Central memory CD8-positive, alpha-beta T cell (primary cell): ENCODE results near the gene COL23A1.

Source experiments
- ATAC-seq: fragments of 150-1000 bp; cut with Tn5 transposase; replicated peaks from 2 replicates; pipeline ENCODE4 v1.10.0; 2022; ENCODE audit warnings: mild to moderate bottlenecking, moderate FRiP score, moderate number of reproducible peaks; ENCODE audit not compliant: poor library complexity, severe bottlenecking; ENCODE audit errors: extremely low read depth
- DNase-seq, 2 donors: peaks; one replicate each; pipeline ENCODE4 v3.0.0; 2021; ENCODE audit warnings: low spot score in 2 of 2
- H3K27ac Mint-ChIP-seq: one replicate; pipeline ENCODE4 v1.8.0; 2022; ENCODE audit warnings: low read depth, mild to moderate bottlenecking, moderate library complexity, mixed read lengths
- H3K27me3 Mint-ChIP-seq: one replicate; pipeline ENCODE4 v1.8.0; 2022; ENCODE audit warnings: mixed read lengths
- H3K36me3 Mint-ChIP-seq: one replicate; pipeline ENCODE4 v1.8.0; 2022; ENCODE audit warnings: mild to moderate bottlenecking, moderate library complexity, mixed read lengths; ENCODE audit not compliant: insufficient read depth
- H3K4me1 Mint-ChIP-seq: one replicate; pipeline ENCODE4 v1.8.0; 2022; ENCODE audit warnings: mixed read lengths
- H3K4me3 Mint-ChIP-seq: one replicate; pipeline ENCODE4 v1.8.0; 2022; ENCODE audit warnings: mild to moderate bottlenecking, moderate library complexity, mixed read lengths
- H3K9me3 Mint-ChIP-seq: one replicate; pipeline ENCODE4 v1.8.0; 2022; ENCODE audit warnings: mixed read lengths

Gene COL23A1

DNA sequence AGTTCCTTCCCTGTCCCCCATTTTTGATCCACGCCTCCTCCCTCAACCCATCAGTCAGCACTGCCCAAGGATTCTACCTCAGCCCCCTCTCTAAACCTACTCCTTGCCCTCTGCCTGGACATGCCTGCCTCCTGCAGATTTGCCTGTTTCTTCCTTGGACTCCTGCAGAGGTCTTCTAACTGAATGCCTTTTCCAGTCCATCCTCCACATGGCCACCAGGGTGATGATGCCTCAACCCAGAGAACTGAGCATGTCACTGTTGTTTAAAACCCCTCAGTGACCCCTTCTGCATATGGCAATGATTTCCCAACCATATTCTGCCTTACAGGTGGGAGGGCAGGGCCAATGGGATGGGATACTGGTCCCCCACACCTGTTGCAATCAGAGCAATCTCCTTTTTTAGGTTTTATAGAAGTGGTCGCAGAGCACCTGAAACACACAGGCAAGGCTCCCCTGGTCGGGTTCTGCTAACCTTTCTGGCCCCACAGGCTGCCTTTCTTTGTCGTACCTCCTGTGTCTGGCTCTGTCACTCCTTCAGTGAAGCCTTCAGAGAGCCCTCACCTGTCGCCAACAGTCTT, 366.9 kb downstream of the COL23A1 start:
- Mint-ChIP-seq H3K9me3 (no peaks in the 10 kb centered on the region), H3K36me3 (peaks cover 36% of the 10 kb centered on the region), H3K4me1 (peaks cover 56% of the 10 kb centered on the region), H3K27ac (peak overlapping the region; percentile 79), H3K27me3 (no peaks in the 10 kb centered on the region), H3K4me3 (no peak overlapping the region)
- DNase-seq (no peak), ATAC-seq (no peak)

GRCh38 chr5:178222292-178222691, 367.9 kb downstream of the COL23A1 start:
- H3K27ac Mint-ChIP-seq = no peak overlapping the region
- no peaks in the 10 kb centered on the region for H3K27me3 Mint-ChIP-seq
- peaks cover 34% of the 10 kb centered on the region for H3K36me3 Mint-ChIP-seq
- no peak for DNase-seq
- no peak for ATAC-seq
- no peaks in the 10 kb centered on the region for H3K9me3 Mint-ChIP-seq
- peaks cover 46% of the 10 kb centered on the region for H3K4me1 Mint-ChIP-seq
- no peak overlapping the region for H3K4me3 Mint-ChIP-seq

GRCh38 chr5:178221853-178222252, 368.3 kb downstream of the COL23A1 start:
- H3K36me3 Mint-ChIP-seq = peaks cover 34% of the 10 kb centered on the region

GRCh38 chr5:178221282-178221681, 368.9 kb downstream of the COL23A1 start:
- H3K36me3 Mint-ChIP-seq = peaks cover 39% of the 10 kb centered on the region
- H3K4me1 Mint-ChIP-seq = peaks cover 45% of the 10 kb centered on the region
- H3K9me3 Mint-ChIP-seq = no peaks in the 10 kb centered on the region
- peak overlapping the region; percentile 70 for H3K27ac Mint-ChIP-seq
- no peak for ATAC-seq
- DNase-seq = no peak
- no peak overlapping the region for H3K4me3 Mint-ChIP-seq
- no peaks in the 10 kb centered on the region for H3K27me3 Mint-ChIP-seq

More at GRCh38 chr5:178221853-178222252, 368.3 kb downstream of the COL23A1 start:
- no peak for ATAC-seq
- H3K27me3 Mint-ChIP-seq = no peaks in the 10 kb centered on the region
- peaks cover 43% of the 10 kb centered on the region for H3K4me1 Mint-ChIP-seq
- no peak overlapping the region for H3K4me3 Mint-ChIP-seq
- H3K27ac Mint-ChIP-seq = peak overlapping the region; percentile 70
- H3K9me3 Mint-ChIP-seq = no peaks in the 10 kb centered on the region
- no peak for DNase-seq

- no peaks in the 10 kb centered on the region for H3K27me3 Mint-ChIP-seq
- no peaks in the 10 kb centered on the region for H3K9me3 Mint-ChIP-seq
- no peak overlapping the region for H3K27ac Mint-ChIP-seq
- H3K36me3 Mint-ChIP-seq = peaks cover 42% of the 10 kb centered on the region
- DNase-seq (no peak), ATAC-seq (no peak)
- H3K4me3 Mint-ChIP-seq = no peak overlapping the region
- peaks cover 40% of the 10 kb centered on the region for H3K4me1 Mint-ChIP-seq
Measured at GRCh38 chr5:178218827-178219226, 371.4 kb downstream of the COL23A1 start.

- ATAC-seq (no peak), DNase-seq (no peak)
- Mint-ChIP-seq H3K27ac (no peak overlapping the region), H3K36me3 (peaks cover 47% of the 10 kb centered on the region), H3K9me3 (no peaks in the 10 kb centered on the region), H3K27me3 (no peaks in the 10 kb centered on the region), H3K4me1 (peaks cover 40% of the 10 kb centered on the region), H3K4me3 (no peak overlapping the region)
Measured at GRCh38 chr5:178218237-178218776, 371.9 kb downstream of the COL23A1 start.

- no peak for ATAC-seq
- H3K27me3 Mint-ChIP-seq = no peaks in the 10 kb centered on the region
- H3K27ac Mint-ChIP-seq = peak overlapping the region; percentile 19
- H3K36me3 Mint-ChIP-seq = peaks cover 49% of the 10 kb centered on the region
- no peak overlapping the region for H3K4me3 Mint-ChIP-seq
- peaks cover 34% of the 10 kb centered on the region for H3K4me1 Mint-ChIP-seq
- H3K9me3 Mint-ChIP-seq = no peaks in the 10 kb centered on the region
- no peak for DNase-seq
Measured at GRCh38 chr5:178216779-178217178, 373.4 kb downstream of the COL23A1 start.

DNA sequence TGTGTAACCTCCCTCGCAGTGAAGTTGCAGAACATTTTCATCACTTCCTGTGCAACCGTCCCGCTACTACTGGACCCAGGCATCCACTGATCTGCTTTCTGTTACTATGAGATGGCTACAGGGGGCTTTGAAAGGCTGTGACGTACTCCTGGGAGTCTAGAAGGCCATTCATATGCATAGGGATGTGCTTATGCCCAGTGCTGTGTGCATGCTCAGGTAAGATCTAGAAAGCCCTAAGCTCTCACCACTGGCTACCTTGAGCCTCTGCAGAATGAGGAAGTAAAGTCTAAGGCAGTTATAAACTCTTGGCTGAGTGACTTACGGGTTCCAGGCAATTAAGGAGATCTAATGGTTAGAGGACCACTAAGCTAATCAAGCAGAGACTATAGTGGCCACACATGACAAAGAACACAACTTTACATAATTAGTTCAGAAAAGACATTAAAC, 374.1 kb downstream of the COL23A1 start:
- Mint-ChIP-seq H3K4me3 (no peak overlapping the region), H3K36me3 (peaks cover 54% of the 10 kb centered on the region), H3K4me1 (peaks cover 27% of the 10 kb centered on the region), H3K27ac (peak overlapping the region; percentile 19), H3K27me3 (no peaks in the 10 kb centered on the region), H3K9me3 (no peaks in the 10 kb centered on the region)
- DNase-seq (no peak), ATAC-seq (no peak)

- no peaks in the 10 kb centered on the region for H3K27me3 Mint-ChIP-seq
- ATAC-seq (no peak), DNase-seq (no peak)
- peaks cover 21% of the 10 kb centered on the region for H3K4me1 Mint-ChIP-seq
- no peak overlapping the region for H3K27ac Mint-ChIP-seq
- peaks cover 53% of the 10 kb centered on the region for H3K36me3 Mint-ChIP-seq
- H3K4me3 Mint-ChIP-seq = no peak overlapping the region
- no peaks in the 10 kb centered on the region for H3K9me3 Mint-ChIP-seq
Measured at GRCh38 chr5:178215280-178216002, 374.8 kb downstream of the COL23A1 start.

- DNase-seq = no peak
- Mint-ChIP-seq H3K27ac (no peak overlapping the region), H3K4me1 (peaks cover 31% of the 10 kb centered on the region), H3K9me3 (no peaks in the 10 kb centered on the region), H3K4me3 (no peak overlapping the region), H3K27me3 (no peaks in the 10 kb centered on the region), H3K36me3 (peaks cover 55% of the 10 kb centered on the region)
- no peak for ATAC-seq
Measured at GRCh38 chr5:178214160-178214803, 375.9 kb downstream of the COL23A1 start.

GRCh38 chr5:178213748-178214151, 376.4 kb downstream of the COL23A1 start:
- Mint-ChIP-seq H3K4me1 (peaks cover 33% of the 10 kb centered on the region), H3K27me3 (no peaks in the 10 kb centered on the region), H3K36me3 (peaks cover 58% of the 10 kb centered on the region), H3K27ac (no peak overlapping the region), H3K9me3 (no peaks in the 10 kb centered on the region), H3K4me3 (no peak overlapping the region)
- no peak for ATAC-seq
- DNase-seq = no peak

- Mint-ChIP-seq H3K27ac (no peak overlapping the region), H3K4me3 (no peak overlapping the region)
Measured at GRCh38 chr5:178213003-178213461, 377.2 kb downstream of the COL23A1 start.

More at GRCh38 chr5:178213003-178213461, 377.2 kb downstream of the COL23A1 start:
- DNase-seq = no peak
- peaks cover 36% of the 10 kb centered on the region for H3K4me1 Mint-ChIP-seq
- no peak for ATAC-seq
- H3K9me3 Mint-ChIP-seq = no peaks in the 10 kb centered on the region
- peaks cover 57% of the 10 kb centered on the region for H3K36me3 Mint-ChIP-seq
- H3K27me3 Mint-ChIP-seq = no peaks in the 10 kb centered on the region
